ENCODE data around the gene CMIP.

The CMIP gene

DNA sequence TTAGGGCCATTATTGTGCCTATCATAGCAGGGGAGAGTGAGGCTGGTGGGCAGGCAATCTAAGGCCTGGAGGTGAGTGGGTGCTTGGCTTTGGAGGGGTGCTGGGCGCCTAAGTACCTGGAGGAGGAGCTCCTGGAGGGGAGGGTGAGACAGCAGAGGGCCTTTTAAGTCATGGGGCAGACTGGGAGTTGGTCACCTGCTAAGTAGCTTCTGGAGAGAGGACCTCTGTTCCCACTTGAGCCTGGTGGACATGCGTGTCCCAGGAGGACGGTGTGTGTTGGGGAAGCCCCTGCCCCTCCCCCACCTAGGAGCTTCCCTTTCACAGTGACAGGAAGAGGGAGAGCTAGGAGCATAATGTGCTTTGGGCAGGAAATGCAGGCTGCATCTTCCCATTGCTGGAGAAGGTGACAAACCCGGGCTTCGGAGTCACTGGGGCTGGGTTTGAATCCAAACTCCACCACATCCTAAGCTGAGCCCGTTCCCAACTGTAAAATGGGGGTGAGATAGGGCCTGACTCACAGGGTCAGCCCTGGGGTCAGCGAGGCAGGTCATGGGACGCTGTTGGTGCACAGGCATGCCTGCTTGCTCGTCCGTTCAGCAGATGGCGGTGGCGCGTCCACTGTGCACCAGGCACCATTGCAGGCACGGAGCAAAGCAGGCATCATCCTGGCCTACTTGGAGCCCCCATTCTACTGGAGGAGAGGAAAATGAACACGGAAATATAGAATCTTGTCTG is 37.9 kb downstream of the CMIP start:
- DNase-seq, result no peak

DNA sequence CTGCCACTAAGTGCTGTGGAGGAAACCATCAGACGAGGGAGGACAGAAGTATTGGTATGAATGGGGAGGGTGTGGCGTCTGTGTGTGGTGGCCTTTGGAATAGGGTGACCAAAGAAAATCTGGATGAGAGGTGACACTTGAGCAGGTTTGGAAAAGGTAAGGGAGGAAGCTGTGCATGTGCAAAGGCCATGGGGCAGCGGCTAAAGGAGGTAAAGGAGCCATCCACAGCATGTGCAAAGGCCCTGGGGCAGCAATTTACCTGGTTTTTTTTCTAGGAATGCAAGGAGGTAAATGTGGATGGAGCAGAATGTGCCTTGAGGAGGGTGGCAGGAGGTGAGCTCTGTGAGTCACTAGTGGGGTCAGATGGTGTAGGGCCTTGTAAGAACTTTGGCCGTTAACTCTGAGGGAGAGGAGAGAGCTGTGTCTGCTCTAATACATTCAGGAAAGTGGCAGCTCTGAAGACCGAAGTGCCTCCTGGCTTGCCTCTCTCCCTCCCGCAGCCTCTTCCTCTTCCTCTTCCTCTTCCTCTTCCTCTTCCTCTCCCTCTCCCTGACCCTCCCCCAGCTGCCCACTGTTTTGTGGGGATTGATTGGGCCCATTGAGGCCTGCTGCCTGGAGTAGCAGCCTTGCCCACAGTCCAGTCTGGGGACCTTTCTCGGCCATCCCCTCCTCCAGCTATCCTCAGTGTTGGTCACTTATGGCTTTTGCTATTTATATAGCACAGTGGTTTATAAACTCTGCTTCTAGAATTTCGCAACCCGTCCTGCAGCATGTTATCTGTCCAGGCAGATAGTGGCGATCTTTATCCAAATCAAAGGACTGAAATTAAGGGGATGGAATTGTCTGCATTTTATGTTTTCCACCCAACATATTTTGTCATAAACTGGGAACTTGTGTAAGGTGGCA is 38.7 kb downstream of the CMIP start:
- DNase-seq, result no peak

DNA sequence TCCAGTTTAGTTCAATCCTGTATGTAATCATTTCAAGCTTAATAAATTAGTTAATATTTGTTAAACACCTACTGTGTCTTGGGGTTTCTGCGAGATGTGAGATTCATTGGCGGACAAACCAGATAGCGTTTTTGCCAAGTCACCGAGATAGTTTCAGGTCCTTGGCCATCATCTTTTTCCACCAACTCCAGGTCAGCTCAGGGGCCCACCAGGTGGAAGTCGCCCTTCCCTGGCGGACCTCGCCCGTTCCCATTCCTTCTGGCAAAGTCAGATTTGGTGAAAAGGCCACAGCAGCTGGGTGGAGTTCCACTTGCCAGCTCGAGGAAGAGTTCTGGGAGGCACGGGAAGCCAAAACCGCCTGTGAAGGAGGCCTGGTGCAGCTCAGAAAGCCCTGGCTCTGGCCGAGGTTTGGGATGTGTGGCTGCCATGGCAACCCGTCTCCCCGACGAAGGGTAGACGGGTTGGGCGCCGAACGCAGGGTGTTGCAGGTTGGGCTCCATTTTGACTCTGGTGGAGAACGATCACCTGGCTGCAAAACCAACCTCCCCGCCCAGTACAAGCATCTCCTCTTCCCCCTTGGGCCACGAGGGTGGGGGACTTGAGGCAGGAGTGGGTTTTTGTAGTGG is 39.5 kb downstream of the CMIP start:
- no peak for DNase-seq

DNA sequence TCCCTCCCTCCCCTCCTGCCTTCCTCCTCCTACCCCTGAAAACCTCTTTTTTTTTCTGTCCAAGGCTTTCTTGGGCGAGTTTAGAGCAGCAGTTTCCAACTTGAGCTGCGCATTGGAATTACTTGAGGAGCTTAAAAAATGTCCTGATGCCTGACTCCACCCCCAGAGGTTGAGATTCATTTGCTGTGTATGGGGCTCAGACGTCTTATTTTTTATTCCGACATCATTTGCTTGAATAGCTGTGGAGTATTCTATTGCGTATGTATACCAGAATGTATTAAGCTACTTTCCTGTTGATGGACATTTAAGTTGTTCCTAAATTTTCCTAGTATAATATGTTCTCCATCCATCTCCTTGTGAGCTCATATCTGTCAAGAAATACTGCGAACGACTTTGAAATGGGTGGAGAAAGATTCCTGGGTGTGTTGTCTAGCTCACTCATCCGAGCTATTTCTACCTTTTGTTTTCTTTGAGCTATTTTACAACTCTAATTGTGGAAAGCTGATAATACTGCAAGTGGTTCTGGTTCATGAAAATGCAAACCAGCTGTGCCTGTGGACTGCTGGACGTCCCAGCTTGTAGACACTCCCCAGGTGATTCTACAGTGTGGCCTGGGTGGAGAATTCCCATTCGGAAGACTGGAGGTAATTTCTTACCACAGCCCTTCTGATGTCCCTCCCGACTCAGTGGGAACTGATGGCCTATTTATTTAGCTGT is 40.5 kb downstream of the CMIP start:
- no peak for DNase-seq

DNA sequence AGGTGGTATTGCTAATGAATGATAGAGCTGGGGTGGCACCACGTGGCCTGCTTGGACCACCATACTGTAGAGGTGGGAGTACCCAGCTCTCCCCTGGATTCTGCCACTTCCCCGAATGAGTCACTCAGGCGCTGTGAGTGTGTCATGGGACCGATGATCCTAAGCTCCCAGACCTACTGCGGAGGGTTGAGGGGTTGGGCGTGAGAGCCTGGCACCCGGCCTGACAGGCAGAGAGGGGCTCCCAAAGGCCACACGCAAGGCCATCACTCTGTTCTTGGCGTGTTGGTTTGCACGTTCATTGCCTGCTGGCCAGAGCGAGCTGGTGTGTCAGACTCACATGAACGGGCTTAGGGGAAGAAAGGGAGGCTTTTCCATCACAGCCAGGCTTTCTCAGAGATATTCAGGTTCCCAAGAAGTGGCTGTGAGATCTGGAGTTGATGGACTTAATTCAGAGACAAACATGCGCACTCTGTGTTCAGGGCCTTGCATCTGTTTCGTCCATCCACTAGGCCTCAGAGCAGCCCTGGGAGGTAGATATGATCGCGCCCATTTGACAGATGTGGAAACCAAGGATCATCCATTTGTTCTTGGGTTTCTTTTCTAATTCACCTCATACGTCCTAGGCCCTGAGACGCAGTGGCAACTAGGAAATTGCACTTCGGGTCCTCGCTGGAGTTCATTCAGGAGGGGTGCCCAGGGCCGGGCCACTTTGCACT is 41.4 kb downstream of the CMIP start:
- no peak for DNase-seq

DNA sequence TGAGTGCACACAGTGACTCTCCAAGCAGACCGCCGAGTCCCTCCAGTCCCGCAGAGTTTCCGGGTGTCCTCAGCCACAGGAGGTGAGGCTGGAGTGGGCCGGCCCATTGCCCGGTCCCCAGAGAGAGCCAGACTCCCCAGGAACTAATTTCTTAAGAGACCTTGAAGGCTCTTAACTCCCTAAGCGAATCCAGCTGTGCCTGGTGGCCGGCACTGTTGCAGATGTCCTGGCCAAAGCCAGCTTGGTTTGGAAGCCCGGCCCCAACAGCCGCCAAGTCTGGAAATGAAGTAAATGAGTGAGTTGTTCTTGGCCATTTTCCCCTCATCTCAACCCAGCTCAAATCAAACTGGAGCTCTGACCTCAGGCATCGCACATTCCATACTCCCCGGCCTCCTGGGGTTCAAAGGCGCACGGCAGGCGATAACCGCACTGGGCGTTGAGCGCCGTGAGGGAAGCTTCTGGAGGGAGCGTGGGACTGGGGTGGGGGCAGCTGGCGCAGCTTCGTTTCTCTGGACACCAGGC is 42.0 kb downstream of the CMIP start:
- DNase-seq, result no peak

DNA sequence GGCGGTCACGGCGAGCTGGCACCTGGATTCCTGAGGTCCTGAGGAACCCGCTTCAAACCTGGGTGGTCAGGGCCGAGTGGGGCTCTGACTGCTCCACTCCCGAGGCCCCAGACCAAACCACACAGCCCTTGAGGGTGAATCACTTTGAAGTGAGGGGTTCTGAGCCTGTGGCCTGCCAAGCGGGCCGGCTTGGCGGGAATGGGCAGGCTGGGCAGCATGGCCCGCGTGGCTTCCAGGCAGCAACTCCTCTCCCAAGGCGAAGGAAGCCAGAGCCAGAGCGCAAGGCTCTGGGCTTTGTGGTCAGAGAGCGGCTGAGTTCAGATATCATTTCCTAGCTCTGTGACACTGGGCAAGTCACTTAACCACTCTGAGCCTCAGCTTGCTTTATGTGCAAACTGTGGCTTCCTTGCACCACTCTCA is 42.7 kb downstream of the CMIP start:
- no peak for DNase-seq

DNA sequence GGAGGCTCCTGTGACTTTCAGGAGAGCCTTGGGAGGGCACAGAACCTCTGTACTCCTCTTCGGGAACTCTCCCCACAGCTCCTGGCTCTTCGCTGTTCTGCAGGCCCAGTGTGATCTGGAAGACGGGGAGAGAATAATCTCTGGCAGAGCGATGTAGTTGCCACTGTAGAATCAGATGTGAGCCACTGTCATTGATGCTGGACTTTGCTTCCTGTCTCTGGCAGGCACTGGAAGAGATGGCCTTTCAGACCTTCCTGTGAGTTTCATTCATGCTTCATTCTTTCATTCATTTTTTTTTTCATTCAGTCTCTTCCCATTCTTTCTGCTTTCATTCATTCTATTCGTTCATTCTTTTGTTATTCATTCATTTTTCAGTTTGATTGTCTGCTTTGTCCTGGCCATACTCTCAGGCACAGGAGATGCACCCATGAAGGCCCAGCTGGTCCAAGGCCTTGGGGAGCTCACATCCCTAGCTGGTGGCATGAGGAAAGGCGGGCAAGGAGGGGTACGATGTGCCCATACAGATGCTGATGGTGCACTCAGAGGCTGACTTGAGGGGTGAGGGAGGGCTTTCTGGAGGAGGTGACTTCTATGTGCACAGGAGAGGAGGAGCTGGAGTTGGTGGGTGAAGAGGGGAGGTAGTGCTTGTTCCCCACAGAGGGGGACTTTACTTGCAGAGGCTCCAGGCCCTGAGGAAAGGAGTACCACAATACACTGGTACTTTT is 44.2 kb downstream of the CMIP start:
- DNase-seq, result no peak

DNA sequence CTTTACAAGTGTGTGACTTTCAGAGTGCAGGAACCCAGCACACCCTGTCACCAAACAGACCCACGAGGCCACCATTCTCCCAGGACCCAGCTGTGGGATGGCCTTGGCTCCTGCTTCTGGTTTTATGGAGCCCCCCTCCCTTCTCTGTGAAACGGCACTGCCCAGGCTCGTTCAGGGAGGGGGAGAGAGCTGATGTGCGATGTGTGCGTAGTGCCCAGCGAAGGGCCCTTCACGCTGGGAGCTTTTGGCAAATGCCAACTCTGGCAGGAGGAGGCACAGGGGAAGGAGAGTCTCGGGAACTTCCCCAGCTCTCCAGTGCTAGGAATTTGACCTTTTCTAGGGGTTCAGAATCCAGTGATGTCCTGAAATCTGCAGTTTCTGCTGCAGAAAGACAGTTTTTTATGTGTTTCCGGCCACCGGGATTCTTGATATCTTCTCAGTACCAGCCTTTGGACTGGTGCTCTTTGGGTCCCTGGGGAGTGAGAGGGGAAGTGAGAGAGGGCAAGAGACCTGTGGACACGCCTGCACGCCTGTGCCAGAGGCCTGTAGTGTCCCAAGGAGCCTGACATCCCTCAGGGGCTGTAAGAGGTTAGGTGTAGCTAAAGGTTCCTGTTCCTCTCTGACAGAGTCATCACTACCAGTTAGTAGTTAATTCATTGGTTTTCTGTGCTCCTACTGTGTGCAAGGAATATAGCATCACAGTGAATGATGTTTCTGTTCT is 45.1 kb downstream of the CMIP start:
- no peak for DNase-seq

DNA sequence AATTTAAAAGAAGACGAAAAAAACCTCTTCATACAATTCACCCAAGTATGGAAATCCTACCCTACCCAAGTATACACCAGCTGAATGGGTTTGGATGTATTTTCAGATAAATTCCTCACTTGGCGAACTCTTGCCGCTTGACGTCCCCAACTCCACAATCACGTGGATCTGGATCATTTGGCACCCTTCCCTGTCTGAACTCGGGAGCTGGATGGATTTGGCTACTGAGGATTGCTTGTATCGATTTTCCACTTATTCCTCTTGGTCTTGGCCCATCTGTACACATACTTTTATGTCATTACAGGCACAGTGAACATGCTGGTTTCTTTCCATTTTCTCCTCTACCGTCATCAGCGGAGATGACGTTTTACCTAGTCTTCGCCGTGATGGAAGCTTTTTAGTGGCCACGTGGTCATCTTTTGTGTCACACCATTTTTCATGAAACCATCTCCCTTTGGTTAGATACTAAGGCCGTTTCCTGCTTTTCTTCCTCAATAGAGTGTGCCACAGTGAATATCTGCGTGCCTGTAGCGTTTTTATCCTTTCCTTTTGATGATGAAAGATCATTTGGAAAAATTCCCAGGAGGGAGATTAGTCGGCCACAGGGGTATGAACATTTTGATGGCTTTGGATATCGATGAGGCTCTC is 47.1 kb downstream of the CMIP start:
- no peak for DNase-seq

DNA sequence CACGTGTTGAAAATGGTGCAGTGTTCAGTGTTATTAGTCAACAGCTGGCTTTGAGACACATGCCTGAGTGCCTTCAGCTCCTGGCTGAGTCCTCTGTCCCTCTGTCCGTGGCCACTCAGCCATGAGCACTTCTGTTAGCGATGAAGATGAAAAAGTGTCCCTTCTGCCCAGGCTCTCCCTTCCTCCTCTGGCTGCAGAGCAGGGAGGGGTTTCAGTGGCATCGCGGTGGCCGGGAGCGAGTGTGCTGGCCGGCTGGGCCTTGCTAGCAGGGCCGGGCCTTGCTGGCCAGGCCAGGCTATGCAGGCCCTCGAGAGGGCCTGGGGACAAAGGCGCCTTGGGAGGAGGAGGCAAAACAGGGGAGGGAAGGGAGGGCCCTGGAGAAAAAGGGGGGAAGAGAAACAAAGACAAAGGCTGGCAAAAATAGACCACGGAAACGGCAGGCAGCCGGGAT is 47.7 kb downstream of the CMIP start:
- DNase-seq, result no peak

DNA sequence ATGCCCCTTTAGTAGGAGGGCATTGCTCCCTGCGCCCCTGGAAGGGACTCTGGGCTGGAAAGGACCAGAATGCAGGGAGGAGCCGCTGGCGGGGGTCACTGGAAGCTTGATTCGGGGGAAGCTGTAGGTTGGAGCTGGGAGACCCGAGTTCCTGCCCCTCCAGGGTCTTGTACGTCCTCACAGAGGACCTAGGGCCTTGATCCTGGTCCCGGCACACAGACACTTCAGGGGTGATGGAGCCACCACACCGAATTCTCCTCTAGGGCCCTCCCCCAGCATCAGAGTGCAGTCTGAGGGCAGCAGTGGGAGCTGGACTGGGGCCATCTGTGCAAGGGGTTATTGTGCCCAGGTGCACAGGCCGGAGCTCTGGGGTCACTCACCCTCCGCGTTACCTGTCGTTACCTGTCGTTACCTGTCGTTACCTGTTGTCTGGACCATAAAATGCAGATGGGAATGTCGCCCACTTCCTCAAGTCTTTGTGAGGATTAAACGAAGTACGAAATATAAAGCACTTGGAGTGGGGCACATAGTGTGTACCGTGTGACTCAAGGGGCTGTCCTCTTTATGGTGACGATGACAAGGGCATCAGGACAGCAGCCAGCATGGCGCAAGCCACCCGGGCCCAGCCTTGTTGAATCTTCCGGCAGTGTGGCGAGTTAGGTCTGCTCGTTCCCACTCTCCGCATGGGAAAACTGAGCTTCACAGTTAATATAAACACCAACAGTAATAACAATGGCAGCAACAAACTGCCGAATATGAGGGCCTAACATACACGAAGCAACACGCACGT is 48.6 kb downstream of the CMIP start:
- no peak for DNase-seq

DNA sequence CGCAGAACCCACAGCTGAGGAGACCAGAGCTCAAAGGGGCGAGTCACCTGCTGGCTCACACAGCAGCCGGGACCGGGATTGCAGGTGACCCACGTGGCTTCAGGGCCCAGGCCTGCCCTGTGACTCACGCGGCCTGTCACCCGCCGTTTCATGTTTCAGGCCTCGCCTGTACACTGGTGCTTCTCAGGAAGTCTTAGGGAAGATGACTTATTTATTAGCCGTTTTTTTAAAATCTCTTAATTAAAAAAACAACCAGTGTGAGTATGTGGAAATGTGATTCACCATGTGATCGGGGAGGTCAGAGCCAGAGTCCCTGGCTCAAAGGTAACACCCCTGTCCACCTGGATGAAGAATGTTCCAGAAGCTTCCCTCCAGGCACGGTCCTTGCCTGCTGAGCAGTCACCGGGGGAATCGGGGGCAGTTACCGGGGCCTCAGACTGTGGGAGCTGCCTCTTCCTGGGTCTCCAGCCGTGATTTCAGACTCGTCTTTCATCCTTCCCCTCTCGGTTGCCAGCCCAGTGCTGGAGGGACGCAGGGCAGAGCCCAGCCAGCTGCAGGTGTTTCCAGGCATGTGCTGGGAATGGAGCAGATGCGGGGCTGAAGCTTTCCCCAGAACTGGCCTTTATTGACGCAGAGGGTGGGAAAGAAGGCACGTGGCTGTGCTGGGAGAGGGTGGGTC is 49.3 kb downstream of the CMIP start:
- DNase-seq, result peak; percentile 69

DNA sequence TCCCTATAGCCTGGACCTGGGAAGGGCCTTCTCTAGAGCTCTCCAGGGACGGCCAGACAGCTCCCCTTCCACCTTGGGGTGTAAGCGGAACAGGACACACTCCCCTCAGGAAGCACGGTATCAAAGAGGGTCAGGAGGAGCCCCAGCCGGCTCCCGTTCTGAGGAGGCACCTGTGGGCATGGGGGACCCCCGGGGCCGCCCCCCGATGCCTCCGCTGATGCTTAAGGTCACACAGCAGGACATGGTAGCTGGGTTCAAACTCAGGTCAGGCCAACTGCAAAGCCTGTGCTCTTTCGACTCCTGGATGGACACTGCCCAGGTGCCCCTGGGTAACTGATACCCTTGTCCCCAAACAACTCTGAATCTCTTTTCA is 49.8 kb downstream of the CMIP start:
- DNase-seq, result no peak

DNA sequence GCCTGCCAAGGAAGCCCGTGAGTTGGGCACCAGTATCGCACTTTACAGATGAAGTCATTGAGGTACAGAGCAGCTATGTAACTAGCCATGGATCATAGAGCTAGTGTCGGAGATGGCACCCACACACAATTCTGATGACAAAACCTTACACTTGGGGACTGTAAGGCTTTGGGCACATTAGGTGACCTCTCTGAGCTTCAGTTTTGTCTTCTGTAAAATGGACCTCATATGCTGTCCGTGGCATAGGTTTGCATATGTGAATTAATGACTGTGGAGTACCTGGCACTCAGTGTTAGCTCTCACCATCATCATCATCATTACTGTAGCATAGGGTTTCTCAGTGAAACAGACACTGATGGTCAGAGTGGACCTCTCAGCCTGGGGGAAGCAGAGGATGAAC is 50.3 kb downstream of the CMIP start:
- no peak for DNase-seq

DNA sequence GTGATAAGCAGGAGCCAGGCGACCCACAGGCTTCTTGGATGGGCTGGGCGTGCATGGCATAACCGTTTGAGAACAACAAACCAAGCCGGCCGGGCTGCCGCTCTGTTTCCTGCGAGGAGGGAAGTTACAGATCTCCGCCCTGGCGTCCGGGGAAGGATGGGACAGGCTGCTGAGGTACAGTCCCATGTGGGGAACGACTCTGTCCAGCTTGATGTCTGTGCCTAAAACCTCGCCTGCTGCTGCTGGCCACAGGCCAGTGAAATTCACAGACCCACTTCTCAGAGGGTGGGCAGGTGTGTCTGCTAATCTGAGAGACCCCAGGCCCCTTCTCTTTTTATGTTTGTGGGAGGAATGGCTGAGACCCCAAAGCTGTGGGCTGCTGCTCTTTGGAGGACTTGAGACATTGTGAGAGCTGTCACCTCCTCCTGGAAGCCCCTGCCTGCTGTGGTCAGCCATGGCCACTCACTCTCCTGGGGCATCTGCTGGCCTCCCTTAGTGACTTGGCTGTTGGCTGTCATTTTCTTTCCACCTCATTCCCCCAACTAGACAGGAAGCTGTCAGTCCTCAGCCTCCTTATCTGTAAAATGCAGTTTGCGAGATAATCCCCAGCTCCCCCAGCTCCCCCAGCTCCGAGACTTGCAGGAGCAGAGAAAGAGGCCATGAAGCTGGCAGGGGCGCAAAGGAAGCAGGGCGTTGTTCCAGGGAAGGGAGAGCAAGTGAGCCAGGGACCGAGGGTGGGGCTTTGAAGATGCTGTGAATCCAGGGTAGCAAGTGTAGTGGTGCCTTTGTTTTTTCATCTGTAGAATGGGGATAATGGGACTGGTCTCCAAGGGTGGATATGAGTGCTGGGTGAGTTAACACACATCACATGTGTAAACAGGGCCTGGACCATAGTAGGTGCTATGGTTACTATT is 51.0 kb downstream of the CMIP start:
- DNase-seq, result no peak

DNA sequence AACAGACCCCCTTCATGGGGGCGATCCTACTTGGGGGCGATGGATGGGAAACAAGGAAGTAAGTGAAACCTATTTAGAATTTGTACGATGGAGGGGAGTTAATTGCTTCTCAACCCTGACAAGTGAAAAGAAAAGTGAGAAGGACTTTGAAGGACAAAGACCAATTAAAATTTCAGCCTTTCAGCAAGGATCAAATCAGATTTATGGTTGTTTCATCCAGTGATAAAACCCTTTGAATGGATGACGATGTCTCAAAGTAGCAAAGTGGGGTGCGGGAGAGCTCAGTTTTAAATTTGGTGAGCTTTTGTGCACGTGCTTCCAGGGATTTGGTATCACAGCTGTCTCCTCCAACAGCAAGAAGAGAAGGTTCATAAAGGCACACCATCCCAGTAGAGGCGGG is 51.7 kb downstream of the CMIP start:
- DNase-seq, result no peak

DNA sequence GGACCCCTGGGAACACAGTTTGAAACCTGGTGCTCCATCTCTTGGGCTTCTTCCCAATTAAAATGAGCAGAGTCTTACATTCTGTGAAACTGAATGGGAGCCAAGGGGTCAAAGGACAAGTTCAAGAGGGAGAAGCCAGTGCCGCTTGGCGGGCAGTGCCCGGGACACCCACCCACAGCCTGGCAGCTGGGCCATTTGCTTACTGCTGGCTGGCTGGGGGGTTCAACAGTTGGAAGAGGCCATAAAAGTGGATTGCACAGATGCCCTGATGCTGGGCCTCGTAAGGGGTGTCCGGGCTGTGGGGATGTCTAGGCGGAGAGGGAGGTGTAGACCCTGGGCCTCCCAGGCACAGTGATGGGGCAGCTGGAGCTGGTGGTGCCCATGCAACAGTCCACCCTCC is 52.1 kb downstream of the CMIP start:
- no peak for DNase-seq

Measured in activated CD8-positive, alpha-beta memory T cell treated with anti-CD3 and anti-CD28 coated beads, Interleukin-2, amount 50 U/mL, for 48 hours (primary cell).